HG03378 (cell line): ENCODE data around the gene TC2N.
"Not testable (repeated sequence)": the region's sequence is repeated elsewhere in the genome, so short reads cannot be mapped to it uniquely, and the experiment has no call there.

ENCODE experiments used
- ATAC-seq: cut with Tn5 transposase; IDR thresholded peaks from one replicate; pipeline ENCODE4 v1.9.1; 2021; ENCODE audit warnings: mild to moderate bottlenecking, moderate library complexity; ENCODE audit not compliant: unreplicated experiment

Gene TC2N

DNA sequence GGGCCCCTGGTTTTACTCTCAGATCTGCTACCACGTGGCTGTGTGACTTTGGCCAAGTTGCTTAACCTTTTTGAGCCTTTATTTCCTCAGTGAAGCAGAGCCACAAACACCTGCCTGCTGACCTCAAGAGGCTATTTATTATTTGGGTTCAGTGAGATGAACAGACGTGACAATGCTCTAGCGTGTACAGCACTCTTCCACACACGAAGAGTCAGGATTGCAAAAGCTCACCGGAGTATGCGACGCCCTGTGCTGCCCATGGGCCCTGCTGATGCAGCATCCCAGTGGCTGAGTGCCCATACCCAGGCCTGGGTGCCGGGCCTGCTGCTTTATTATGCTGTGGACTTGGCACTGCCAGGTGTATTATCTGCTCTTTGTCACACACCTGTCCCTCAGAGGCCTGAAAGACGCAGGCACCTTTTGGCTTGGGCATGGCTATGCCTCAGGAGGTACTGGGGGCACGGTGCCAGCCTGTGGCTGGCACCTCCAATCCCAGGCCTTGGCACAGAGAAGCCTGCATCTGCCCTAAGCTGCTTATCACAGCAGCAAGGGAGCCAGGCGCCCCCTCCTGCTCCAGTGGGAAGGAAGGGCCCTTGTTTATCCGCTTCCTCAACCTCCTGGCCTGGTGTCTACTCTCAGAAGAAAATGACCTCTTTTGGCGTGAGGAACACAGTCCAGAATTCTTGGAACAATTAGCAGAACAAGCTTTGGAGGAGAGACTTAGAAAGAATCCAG, 22.3 kb upstream of the TC2N start:
- no peak for ATAC-seq

- ATAC-seq: no peak
These were observed 21.5 kb upstream of the TC2N start for GRCh38 chr14:91888641-91889476.

DNA sequence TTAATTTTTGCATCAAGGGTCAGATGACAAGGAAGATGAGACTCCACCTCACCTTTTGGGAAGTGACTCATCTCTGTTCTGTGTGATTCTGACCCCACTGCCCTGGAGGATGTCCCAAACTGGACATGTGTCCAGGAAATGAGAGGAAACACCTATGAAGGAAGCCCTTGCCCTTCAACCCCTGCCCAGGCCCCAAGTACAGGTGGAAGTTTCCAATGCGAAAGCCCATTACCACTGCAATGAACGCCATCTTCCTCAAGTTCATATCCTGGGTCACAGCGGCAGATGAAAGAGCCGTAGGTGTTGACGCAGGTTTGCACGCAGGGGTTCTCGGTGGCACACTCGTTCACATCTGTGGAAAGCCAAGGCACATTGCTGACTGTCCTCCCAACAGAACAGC, 19.6 kb upstream of the TC2N start:
- no peak for ATAC-seq

DNA sequence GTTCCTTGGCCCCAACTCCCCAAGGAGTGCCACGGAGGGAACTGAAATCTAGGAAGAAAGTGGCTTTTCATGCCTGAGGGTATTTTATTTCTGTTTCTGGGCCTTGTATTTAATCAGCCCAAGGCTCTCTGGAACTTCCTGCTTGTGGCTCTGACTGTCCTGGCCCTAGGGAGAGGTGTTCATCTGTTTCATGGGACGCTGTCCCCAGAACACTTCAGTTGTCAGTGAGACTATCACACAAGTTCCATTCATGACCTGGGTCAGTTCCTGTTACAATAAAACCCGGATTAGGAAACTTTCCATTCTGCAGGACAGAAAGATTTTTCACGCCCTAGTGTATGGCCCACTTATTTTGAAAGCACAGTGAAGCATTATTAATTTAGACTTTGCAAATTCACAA, 18.5 kb upstream of the TC2N start:
- no peak for ATAC-seq

DNA sequence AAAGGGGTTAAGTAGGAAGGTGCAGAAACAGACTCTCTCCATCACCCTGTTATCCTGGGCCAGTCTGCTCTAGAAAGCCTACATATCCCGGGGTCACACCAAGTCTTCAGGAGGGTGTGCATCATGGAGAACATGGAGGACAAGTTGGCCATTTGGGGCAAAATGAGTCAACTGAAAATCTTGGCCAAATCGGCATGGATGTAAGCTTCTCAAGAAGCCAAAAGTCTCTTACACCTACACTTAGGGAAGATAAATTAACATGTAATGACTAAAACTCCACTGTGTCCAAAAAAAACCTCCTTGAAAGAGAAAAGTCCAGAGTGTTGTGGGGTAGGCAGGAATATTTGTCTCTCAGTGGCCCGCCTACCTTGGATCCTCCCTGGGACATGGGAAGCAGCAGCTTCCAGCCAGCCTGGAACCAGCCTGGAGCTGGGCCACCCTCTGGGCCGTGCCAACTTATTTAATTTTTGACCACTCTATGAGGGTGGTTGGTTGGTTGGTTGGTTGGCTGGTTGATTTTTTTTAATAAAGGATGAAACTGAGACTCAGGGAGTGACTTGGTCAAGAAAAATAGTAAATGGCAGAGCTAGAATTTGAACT, 17.9 kb upstream of the TC2N start:
- no peak for ATAC-seq

DNA sequence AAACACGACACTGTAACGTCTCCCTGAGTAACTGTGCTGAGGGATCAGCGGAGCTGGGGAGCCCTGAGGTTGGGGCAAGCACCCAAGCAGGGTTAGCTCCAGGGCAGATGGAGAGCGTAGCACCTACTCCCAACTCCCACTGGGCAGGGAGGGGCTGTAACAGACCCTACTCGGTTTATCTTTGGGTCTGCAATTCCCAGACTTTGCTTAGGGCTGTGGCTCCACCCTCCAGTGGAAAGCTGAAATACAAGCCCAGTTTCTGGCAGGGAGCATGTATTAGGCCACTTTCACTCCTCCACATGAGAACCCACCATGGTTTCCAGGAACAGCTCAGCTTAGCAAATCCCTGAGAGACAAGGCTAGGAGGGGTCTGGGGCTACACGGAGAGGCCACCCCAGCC, 17.3 kb upstream of the TC2N start:
- ATAC-seq: no peak

GRCh38 chr14:91883753-91884152, 16.4 kb upstream of the TC2N start:
- no peak for ATAC-seq

DNA sequence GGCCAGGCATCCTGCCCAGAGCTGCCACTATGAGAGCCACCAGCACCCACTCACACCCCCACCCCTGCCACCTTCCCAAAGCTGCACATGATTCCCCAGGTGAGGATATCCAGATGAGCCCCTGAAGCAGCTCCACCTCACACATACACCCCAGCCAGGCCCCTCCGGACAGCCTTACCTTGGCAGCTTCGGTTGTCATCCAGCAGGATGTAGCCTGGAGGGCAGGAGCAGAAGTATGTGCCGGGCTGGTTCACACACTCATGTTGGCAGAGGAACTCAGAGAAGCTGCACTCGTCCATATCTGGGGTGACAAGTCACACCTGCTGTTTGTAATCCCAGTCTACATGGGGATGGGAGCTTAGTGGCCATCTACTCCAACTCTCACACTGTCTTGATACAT, 15.4 kb upstream of the TC2N start:
- ATAC-seq: no peak

DNA sequence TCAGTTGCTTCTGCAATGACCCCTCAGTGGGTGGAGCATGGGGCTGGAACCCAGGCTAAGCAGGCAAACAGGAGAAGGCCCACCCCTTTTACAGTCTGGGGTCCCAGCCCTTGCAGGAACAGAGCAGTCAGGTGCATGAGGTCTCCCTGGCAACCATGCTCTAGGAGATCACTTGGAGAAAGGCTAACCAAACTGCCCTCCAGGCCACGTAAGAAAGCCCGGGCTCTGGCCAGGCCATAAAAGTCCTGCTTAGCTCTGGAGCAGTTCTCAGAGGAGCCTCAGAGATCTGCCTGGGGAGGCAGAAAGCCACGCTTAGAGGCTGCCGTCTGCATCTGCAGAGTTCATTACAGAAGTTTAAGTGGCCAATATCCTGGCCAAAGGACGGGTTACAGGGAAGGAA, 15.0 kb upstream of the TC2N start:
- ATAC-seq: no peak

- no peak for ATAC-seq
These were observed 11.9 kb upstream of the TC2N start for GRCh38 chr14:91879196-91879595.

- no peak for ATAC-seq
These were observed 10.9 kb upstream of the TC2N start for GRCh38 chr14:91878274-91878673.

DNA sequence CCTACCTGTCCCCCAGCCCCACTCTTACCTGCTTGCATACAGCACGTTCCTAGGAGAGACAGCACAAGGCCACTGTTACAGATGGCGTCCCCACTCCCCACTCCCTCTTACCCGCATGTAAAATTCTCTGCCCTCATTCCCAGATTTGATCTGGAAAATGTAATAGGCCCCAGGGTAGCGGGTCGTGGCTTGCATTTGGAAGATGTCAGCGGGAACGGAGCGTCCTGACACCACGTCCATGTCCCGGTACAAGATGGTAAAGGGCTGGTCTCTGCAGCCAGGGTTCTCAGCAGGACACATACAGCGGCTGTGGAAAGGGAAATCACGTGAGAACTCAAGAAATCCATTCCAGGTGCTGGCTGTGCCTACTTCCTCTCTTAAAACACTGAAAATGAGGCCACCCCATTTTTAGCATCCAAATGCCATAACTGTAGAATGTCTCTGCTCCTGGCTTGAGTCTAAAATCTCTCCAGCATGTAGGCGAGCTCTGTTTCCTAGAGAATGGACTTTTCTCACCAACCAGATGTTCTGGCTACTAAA, 10.1 kb upstream of the TC2N start:
- no peak for ATAC-seq

GRCh38 chr14:91876492-91876891, 9.2 kb upstream of the TC2N start:
- no peak for ATAC-seq

DNA sequence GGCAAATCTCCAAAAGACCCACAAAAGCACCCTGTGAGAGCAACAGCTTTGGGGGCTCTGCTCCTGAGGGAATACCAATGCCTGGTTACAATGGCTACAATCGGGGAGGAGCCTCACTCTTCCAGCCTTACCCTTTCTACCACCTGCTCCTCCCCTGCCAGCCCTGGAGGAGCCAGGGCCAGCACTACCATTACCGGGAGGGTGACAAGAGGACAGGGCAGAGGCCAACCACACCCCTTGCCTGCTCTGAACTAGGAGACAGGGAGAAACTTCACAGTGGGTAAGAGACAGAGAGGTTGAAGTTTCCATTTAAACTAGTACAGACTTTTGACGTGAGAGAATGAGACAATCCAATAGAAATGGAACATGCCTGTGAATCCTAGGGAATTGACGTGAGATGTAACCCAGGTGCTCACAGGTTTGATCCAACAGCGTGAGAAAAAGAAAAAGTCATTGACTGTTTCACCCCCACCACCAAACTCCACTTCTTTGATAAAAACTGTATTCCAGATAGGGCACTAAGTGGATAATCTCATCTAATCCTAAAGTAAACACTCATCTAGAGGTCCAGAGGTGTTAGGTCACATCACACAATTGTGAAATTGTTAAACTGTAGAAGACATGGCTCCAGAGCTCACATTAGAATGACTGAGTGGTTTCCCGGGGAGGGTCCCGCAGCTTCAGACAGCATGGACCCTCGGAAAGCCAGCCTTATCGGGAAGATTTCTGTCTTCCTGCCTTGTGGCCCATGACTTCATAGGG, 8.4 kb upstream of the TC2N start:
- ATAC-seq: no peak

DNA sequence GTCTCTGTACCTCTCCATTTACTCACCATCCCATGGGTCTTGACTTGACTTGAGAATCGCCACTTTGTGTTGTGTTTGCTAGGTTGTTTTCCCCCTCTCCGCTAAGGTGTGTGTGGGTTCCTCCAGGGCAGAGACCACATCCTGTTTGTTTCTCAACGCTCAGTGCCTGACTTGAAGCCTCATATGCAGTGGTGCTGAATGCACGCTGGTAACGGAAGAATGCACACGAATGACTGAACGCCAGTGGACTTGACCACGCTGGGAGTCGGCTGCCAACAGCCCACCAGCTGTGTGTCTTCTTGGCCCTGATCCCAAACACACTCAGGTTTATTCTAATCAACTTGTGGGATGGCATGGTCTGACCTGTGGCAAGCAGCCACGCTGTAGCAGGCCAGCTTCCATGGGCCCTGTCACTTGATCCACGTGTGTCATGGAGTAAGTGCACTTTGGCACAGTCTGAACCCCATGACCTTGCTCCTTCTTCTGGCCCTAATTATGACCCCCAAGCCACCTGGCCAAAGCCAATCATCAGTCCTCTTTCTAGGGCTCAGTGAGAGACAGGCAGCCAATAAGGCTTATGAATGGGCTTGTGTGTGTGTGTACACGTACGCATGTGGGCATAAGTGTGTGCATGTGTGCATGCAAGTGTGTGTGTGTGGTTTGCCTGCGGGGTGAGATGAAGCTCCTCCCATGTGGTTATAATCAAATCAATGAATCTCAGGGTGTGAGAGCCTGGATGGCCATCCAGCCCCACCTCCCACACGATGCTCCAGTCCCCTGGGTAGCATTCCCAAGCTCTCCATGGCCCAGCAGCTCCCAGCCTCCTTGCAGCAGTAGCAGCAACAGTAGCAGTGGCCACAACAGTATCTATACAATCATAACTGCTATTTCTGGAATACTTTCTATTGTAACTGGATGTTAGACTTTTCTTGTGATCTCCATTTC, 6.4 kb upstream of the TC2N start:
- peak; percentile 79 for ATAC-seq

GRCh38 chr14:91872517-91873470, 5.5 kb upstream of the TC2N start:
- ATAC-seq: peak; percentile 13

DNA sequence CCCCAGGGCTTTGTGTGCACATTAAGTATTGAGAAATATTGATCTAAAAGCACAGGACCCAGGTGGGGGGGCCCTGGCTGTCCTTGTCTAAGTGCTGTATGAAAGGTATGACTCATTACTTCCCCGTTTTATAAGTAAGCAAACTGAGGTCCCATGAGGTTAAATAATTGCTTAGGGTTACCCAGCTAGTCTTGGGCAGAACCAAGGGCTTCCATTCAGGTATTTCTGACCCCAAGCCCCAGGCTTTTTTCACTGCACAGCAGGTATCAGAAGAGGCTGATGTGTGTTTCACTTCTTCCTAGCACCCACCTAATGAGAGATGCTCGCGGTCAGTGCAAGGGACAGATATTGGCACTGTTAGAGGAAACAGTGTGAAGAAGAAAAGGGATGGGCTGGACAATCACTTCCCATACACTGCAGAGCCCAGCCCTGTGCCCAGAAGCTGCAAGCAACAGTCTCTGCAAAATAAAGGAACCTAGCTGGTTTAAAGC, 4.7 kb upstream of the TC2N start:
- peak; percentile 59 for ATAC-seq

DNA sequence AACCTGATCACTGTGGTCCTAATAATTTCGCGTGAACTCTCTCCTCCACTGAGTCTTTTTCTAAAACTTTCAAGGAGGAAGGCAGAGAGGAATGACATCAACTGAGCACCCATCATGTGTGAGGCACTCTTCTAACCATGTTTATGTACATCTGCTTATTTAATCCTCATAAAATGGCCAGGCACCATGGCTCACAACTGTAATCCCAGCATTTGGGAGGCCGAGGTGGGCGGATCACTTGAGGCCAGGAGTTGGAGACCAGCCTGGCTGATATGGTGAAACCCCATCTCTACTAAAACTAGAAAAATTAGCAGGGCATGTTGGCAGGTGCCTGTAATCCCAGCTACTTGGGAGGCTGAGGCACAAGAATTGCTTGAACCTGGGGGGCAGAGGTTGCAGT, 4.1 kb upstream of the TC2N start:
- not testable (repeated sequence) for ATAC-seq

DNA sequence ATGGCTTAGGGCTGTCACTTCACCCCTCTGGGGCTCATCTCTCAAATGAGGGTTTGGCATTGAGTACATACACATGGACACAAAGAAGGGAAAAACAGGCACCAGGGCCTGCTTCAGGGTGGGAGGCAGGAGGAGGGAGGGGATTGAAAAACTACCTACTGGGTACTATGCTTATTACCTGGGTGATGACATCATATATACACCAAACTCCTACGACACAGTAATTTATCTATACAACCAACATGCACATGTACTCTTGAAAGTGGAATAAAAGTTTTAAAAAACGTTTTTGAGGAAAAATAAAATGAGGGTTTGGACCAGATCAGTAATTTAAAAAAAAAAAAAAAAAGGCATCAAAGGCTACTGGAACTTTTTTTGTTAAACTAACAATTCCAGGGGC, 3.6 kb upstream of the TC2N start:
- no peak for ATAC-seq
